MM.1S (cell line): ENCODE measurements around the gene EPB41.

Source experiments
- DNase-seq: peaks from one replicate; pipeline ENCODE4 v3.0.0-alpha.2; 2015
- H2AFZ ChIP-seq: fragments of 300-600 bp; sonication (generic); 2 replicates; pipeline ENCODE4 v1.6.0; 2016; ENCODE audit warnings: antibody characterized with exemption, low read length
- H3F3A ChIP-seq: fragments of 300-600 bp; sonication (generic); 2 replicates; pipeline ENCODE4 v1.6.1; 2016; ENCODE audit warnings: mild to moderate bottlenecking, antibody characterized with exemption, low read length, moderate library complexity, mixed read lengths; ENCODE audit not compliant: insufficient read depth
- H3K27ac ChIP-seq: fragments of 300-600 bp; sonication (generic); 2 replicates; pipeline ENCODE4 v1.5.1; 2016; ENCODE audit warnings: mild to moderate bottlenecking, low read length
- H3K27me3 ChIP-seq: fragments of 300-600 bp; sonication (generic); replicated peaks from 2 replicates; pipeline ENCODE4 v1.6.0; 2016; ENCODE audit warnings: low read length; ENCODE audit not compliant: insufficient read depth
- H3K36me3 ChIP-seq: fragments of 300-600 bp; sonication (generic); replicated peaks from 2 replicates; pipeline ENCODE4 v1.6.1; 2016; ENCODE audit warnings: mild to moderate bottlenecking, low read length, mixed read lengths; ENCODE audit not compliant: insufficient read depth
- H3K4me1 ChIP-seq: fragments of 300-600 bp; sonication (generic); 2 replicates; pipeline ENCODE4 v1.6.1; 2016; ENCODE audit warnings: low read length, mixed read lengths
- H3K4me2 ChIP-seq: fragments of 300-600 bp; sonication (generic); 2 replicates; pipeline ENCODE4 v1.6.0; 2016; ENCODE audit warnings: low read depth, low read length
- H3K4me3 ChIP-seq: fragments of 300-600 bp; sonication (generic); 2 replicates; pipeline ENCODE4 v1.5.1; 2016; ENCODE audit warnings: low read length, mixed read lengths
- H3K79me2 ChIP-seq: fragments of 300-600 bp; sonication (generic); 2 replicates; pipeline ENCODE4 v1.6.1; 2016; ENCODE audit warnings: mixed run types, low read length, mixed read lengths
- H3K9ac ChIP-seq: fragments of 300-600 bp; sonication (generic); 2 replicates; pipeline ENCODE4 v1.6.1; 2016; ENCODE audit warnings: low read length, mixed read lengths
- H3K9me2 ChIP-seq: fragments of 300-600 bp; sonication (generic); replicated peaks from 2 replicates; pipeline ENCODE4 v1.6.1; 2016; ENCODE audit warnings: mild to moderate bottlenecking, low read length, mixed read lengths; ENCODE audit not compliant: insufficient read depth
- H3K9me3 ChIP-seq: fragments of 300-600 bp; sonication (generic); replicated peaks from 2 replicates; pipeline ENCODE4 v1.6.1; 2016; ENCODE audit warnings: mild to moderate bottlenecking, low read length, mixed read lengths; ENCODE audit not compliant: insufficient read depth
- H4K20me1 ChIP-seq: fragments of 300-600 bp; sonication (generic); 2 replicates; pipeline ENCODE4 v1.6.1; 2016; ENCODE audit warnings: mild to moderate bottlenecking, low read length, moderate library complexity, mixed read lengths; ENCODE audit not compliant: insufficient read depth
- EZH2 ChIP-seq: fragments of 300-600 bp; sonication (generic); optimal IDR thresholded peaks from 2 replicates; pipeline ENCODE3; 2017; ENCODE audit warnings: low read depth, mild to moderate bottlenecking, antibody characterized with exemption, low read length, mixed read lengths
- EZH2phosphoT487 ChIP-seq: fragments of 300-600 bp; sonication (generic); IDR thresholded peaks from 2 replicates; pipeline ENCODE4 v1.6.1; 2018; ENCODE audit warnings: antibody characterized with exemption, low read length
- TF ChIP-seq, protein P1 (sequence below): fragments of 300-600 bp; sonication (generic); IDR thresholded peaks from 2 replicates; pipeline ENCODE4 v1.5.1; 2016; ENCODE audit warnings: antibody characterized with exemption, low read length, mixed read lengths

EPB41 gene

DNA sequence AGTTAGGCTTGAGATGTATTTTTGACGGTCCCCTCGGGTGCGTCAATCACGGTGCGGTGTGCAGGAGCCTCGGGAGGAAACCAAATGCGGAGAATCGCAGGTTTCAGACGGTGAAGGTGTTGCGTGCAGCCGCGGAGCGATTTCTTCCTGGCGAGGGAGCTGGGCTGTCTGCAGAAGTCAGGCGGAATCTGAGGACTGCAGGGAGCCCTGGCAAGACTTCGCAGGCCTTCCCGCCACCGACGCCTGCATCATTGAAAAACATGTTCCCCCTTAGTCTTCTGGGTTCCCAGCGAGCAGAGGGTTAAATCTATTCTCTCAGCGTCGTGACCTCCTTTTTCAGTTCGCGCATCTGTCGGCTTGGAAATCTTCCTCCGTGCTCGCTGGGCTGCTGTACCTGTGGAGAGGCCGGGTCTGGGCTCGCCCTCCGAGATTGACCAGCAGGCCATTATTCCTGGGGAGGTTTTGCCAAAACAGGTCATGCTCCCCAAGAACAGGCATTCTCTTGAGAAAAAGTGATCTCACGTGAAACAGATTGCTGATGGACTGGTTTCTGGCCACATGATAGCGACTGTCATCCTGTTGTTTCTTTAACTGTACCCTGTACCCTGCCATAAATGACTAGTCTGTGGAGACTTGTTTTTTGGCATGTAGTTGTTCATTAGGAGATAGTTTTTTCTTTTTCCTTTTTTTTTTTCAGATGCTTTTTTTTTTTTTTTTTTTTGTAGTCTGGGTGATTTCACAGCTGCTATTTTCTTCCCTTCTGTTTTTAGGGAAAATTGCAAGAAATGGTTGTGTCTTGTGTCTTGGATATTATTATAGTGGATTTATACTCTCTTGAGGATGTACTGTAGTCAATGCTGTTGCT is 894 bp downstream of the EPB41 start:
- Histone ChIP-seq H3K27me3 (no peaks in the 10 kb centered on the region), H3K36me3 (no peaks in the 10 kb centered on the region), H3K4me3 (peak overlapping the region; percentile 90), H3K4me1 (peaks cover 10% of the 10 kb centered on the region), H3K9me2 (no peaks in the 10 kb centered on the region), H3K4me2 (peak overlapping the region; percentile 94), H2AFZ (peak overlapping the region; percentile 75), H3K27ac (peak overlapping the region; percentile 36; the same call in 1 of the 2 replicates), H4K20me1 (no peaks in the 10 kb centered on the region), H3K79me2 (peaks cover 71% of the 10 kb centered on the region), H3F3A (peaks cover 19% of the 10 kb centered on the region), H3K9ac (peak overlapping the region; percentile 63), H3K9me3 (no peaks in the 10 kb centered on the region)
- no peak for TF ChIP-seq EZH2
- TF ChIP-seq, protein P1, sequence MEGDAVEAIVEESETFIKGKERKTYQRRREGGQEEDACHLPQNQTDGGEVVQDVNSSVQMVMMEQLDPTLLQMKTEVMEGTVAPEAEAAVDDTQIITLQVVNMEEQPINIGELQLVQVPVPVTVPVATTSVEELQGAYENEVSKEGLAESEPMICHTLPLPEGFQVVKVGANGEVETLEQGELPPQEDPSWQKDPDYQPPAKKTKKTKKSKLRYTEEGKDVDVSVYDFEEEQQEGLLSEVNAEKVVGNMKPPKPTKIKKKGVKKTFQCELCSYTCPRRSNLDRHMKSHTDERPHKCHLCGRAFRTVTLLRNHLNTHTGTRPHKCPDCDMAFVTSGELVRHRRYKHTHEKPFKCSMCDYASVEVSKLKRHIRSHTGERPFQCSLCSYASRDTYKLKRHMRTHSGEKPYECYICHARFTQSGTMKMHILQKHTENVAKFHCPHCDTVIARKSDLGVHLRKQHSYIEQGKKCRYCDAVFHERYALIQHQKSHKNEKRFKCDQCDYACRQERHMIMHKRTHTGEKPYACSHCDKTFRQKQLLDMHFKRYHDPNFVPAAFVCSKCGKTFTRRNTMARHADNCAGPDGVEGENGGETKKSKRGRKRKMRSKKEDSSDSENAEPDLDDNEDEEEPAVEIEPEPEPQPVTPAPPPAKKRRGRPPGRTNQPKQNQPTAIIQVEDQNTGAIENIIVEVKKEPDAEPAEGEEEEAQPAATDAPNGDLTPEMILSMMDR, result no peak
- no peak for TF ChIP-seq EZH2phosphoT487
- DNase-seq, result peak; percentile 43

- no peak overlapping the region for H2AFZ ChIP-seq
- H3F3A ChIP-seq, result peaks cover 19% of the 10 kb centered on the region
- no peaks in the 10 kb centered on the region for H3K9me3 ChIP-seq
- peaks cover 10% of the 10 kb centered on the region for H3K4me1 ChIP-seq
- no peak overlapping the region for H3K4me2 ChIP-seq
- no peaks in the 10 kb centered on the region for H3K36me3 ChIP-seq
- no peaks in the 10 kb centered on the region for H3K9me2 ChIP-seq
- no peak overlapping the region for H3K4me3 ChIP-seq
- TF ChIP-seq, protein P1, result no peak
- TF ChIP-seq EZH2phosphoT487, result no peak
- TF ChIP-seq EZH2, result no peak
- H3K27ac ChIP-seq, result no peak overlapping the region
- DNase-seq, result no peak
- H4K20me1 ChIP-seq, result no peaks in the 10 kb centered on the region
- H3K27me3 ChIP-seq, result no peaks in the 10 kb centered on the region
- H3K79me2 ChIP-seq, result peaks cover 81% of the 10 kb centered on the region
- no peak overlapping the region for H3K9ac ChIP-seq
Measured at GRCh38 chr1:28917757-28918118, 3.4 kb downstream of the EPB41 start.

DNA sequence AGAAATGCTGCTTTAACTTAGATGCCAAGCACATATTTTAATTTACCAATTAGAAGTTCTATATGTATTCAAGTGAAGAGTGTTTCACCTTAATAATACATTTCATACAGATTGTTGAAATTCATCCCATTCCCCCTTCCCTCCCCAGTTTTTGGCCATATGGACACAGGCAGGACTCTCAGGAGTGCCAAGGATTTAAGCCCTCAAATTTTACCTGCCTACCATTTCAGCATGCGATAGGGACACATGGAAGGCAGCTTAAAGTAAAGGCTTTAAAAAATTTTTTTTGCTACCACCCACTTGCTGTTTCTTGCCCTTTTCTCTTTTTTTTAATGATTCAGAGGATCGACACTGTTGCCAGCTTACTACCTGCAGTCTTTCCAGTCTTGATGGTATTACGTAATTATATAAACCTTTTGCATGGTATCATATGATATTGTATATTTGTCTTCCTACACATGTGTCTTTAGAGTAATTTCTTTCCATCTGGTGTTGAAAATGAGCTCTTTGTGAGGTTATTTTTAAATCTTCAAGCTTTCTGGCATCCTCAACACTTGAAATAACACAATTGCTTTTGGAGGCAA is 7.0 kb downstream of the EPB41 start:
- no peaks in the 10 kb centered on the region for H4K20me1 ChIP-seq
- H3K27ac ChIP-seq, result no peak overlapping the region
- H3K9me3 ChIP-seq, result no peaks in the 10 kb centered on the region
- H3K9me2 ChIP-seq, result no peaks in the 10 kb centered on the region
- H3K9ac ChIP-seq, result no peak overlapping the region
- H3K36me3 ChIP-seq, result no peaks in the 10 kb centered on the region
- no peak overlapping the region for H3K4me3 ChIP-seq
- H3K79me2 ChIP-seq, result peaks cover 93% of the 10 kb centered on the region
- no peak for DNase-seq
- no peak overlapping the region for H3K4me2 ChIP-seq
- TF ChIP-seq, protein P1, result no peak
- TF ChIP-seq EZH2phosphoT487, result no peak
- no peak for TF ChIP-seq EZH2
- no peaks in the 10 kb centered on the region for H3K27me3 ChIP-seq
- no peak overlapping the region for H2AFZ ChIP-seq
- peaks cover 10% of the 10 kb centered on the region for H3K4me1 ChIP-seq
- H3F3A ChIP-seq, result peaks cover 5% of the 10 kb centered on the region
